Activated T-cell treated with anti-CD3 and anti-CD28 coated beads, Interleukin-2, amount 50 U/mL, for 48 hours (primary cell): Measurements from ENCODE around the gene GNPTAB.
"Not testable (repeated sequence)": the region's sequence is repeated elsewhere in the genome, so short reads cannot be mapped to it uniquely, and the experiment has no call there.

Source experiments
- DNase-seq, 2 experiments: peaks; one replicate each; pipeline ENCODE4 v3.0.0-alpha.2; 2020

The GNPTAB gene

GRCh38 chr12:101830367-101831325 is at the start of gene GNPTAB:
TSS of gene GNPTAB (minus strand) at chr12:101830959. CDS start at chr12:101830675, 284 bp downstream.
- peak; percentile 95 to 98 for DNase-seq

GRCh38 chr12:101878243-101878821 is 47.6 kb upstream of the GNPTAB start:
- DNase-seq = peak in 1 of 2 experiments; percentile 31

GRCh38 chr12:101877806-101878242 is 47.1 kb upstream of the GNPTAB start:
- DNase-seq = no peak

- peak; percentile 78 to 84 for DNase-seq
These were observed 46.4 kb upstream of the GNPTAB start, which contains the start of gene DRAM1 for GRCh38 chr12:101876861-101877805. TSS of gene DRAM1 (plus strand) at chr12:101877580. CDS start at chr12:101877790, 210 bp downstream.

GRCh38 chr12:101876322-101876860 is 45.6 kb upstream of the GNPTAB start:
- DNase-seq = no peak

GRCh38 chr12:101875162-101875561 is 44.4 kb upstream of the GNPTAB start:
- DNase-seq = no peak

- no peak for DNase-seq
These were observed 40.2 kb upstream of the GNPTAB start for GRCh38 chr12:101870925-101871324.

- DNase-seq = not testable (repeated sequence)
These were observed 36.9 kb upstream of the GNPTAB start for GRCh38 chr12:101867619-101868018.

GRCh38 chr12:101866615-101867373 is 36.0 kb upstream of the GNPTAB start:
- no peak for DNase-seq

GRCh38 chr12:101863981-101864380 is 33.2 kb upstream of the GNPTAB start:
- no peak for DNase-seq

GRCh38 chr12:101862245-101862644 is 31.5 kb upstream of the GNPTAB start:
- DNase-seq = no peak

- not testable (repeated sequence) for DNase-seq
These were observed 30.9 kb upstream of the GNPTAB start for GRCh38 chr12:101861688-101862087.

- DNase-seq = no peak
These were observed 29.2 kb upstream of the GNPTAB start for GRCh38 chr12:101859664-101860607.

GRCh38 chr12:101858361-101858760 is 27.6 kb upstream of the GNPTAB start:
- no peak for DNase-seq

- DNase-seq = no peak
These were observed 26.3 kb upstream of the GNPTAB start for GRCh38 chr12:101857043-101857558.

- DNase-seq = not testable (repeated sequence)
These were observed 25.9 kb upstream of the GNPTAB start for GRCh38 chr12:101856614-101857013.

GRCh38 chr12:101855976-101856375 is 25.2 kb upstream of the GNPTAB start:
- DNase-seq = no peak

- no peak for DNase-seq
These were observed 24.7 kb upstream of the GNPTAB start for GRCh38 chr12:101855364-101855884.

- no peak for DNase-seq
These were observed 24.0 kb upstream of the GNPTAB start for GRCh38 chr12:101854747-101855146.

- no peak for DNase-seq
These were observed 22.2 kb upstream of the GNPTAB start for GRCh38 chr12:101852998-101853397.
